Neural cell (in vitro differentiated cells): Measurements from ENCODE around the gene OCIAD1.

Experiments
- EP300 ChIP-seq: fragments of 450-650 bp; conservative IDR thresholded peaks from 2 replicates; pipeline ENCODE4 v1.6.1; 2014; ENCODE audit warnings: antibody characterized with exemption, mild to moderate bottlenecking, moderate library complexity; ENCODE audit not compliant: poor library complexity, severe bottlenecking
- EZH2 ChIP-seq: fragments of 200-600, 300-800 bp; shearing (Covaris generic), sonication (generic); IDR thresholded peaks from 2 replicates; pipeline ENCODE4 v1.6.1; 2014; ENCODE audit warnings: antibody characterized with exemption, low read length, borderline replicate concordance, mild to moderate bottlenecking; ENCODE audit not compliant: insufficient read depth, poor library complexity, severe bottlenecking
- MXI1 ChIP-seq: fragments of 450-650 bp; conservative IDR thresholded peaks from 2 replicates; pipeline ENCODE4 v1.6.1; 2014; ENCODE audit warnings: antibody characterized with exemption, mild to moderate bottlenecking; ENCODE audit not compliant: poor library complexity, severe bottlenecking
- POLR2AphosphoS5 ChIP-seq: IDR thresholded peaks from 2 replicates; pipeline ENCODE4 v1.6.1; 2012
- RAD21 ChIP-seq: fragments of 450-650 bp; conservative IDR thresholded peaks from 2 replicates; pipeline ENCODE4 v1.6.1; 2014; ENCODE audit warnings: antibody characterized with exemption, mild to moderate bottlenecking, moderate library complexity
- SMC3 ChIP-seq: fragments of 450-650 bp; conservative IDR thresholded peaks from 2 replicates; pipeline ENCODE4 v1.6.1; 2014; ENCODE audit warnings: antibody characterized with exemption, mild to moderate bottlenecking, moderate library complexity; ENCODE audit not compliant: poor library complexity
- TAF1 ChIP-seq: IDR thresholded peaks from 2 replicates; pipeline ENCODE4 v1.6.1; 2012; ENCODE audit warnings: low read depth
- TF ChIP-seq, protein P1 (sequence below): fragments of 450-650 bp; IDR thresholded peaks from 2 replicates; pipeline ENCODE4 v1.5.1; 2014; ENCODE audit warnings: antibody characterized with exemption, mild to moderate bottlenecking, moderate library complexity; ENCODE audit not compliant: poor library complexity, severe bottlenecking
- TF ChIP-seq, protein P2 (sequence below): IDR thresholded peaks from 2 replicates; pipeline ENCODE4 v1.6.1; 2012; ENCODE audit warnings: borderline replicate concordance

DNA sequence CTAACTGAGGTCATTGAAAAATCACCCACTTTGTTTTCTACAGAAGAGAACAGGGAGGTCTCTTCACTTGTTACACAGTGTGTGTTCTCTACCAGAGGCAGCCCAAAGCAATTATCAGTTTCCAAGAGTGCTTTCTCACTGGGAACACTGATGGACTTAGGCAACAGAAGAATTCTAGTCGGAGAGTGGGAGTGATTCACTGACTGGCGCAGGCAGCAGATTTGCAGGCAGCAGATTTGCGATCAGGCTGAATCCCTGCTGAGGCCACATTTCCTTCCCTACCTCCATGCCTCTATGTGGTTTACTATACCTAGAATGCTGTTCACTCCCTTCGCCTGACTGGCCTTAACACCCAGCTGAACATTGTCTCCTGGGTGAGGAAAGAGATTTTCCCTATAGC lies 69.1 kb downstream of the OCIAD1 start:
- TF ChIP-seq, protein P1, sequence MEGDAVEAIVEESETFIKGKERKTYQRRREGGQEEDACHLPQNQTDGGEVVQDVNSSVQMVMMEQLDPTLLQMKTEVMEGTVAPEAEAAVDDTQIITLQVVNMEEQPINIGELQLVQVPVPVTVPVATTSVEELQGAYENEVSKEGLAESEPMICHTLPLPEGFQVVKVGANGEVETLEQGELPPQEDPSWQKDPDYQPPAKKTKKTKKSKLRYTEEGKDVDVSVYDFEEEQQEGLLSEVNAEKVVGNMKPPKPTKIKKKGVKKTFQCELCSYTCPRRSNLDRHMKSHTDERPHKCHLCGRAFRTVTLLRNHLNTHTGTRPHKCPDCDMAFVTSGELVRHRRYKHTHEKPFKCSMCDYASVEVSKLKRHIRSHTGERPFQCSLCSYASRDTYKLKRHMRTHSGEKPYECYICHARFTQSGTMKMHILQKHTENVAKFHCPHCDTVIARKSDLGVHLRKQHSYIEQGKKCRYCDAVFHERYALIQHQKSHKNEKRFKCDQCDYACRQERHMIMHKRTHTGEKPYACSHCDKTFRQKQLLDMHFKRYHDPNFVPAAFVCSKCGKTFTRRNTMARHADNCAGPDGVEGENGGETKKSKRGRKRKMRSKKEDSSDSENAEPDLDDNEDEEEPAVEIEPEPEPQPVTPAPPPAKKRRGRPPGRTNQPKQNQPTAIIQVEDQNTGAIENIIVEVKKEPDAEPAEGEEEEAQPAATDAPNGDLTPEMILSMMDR, result no peak
- no peak for TF ChIP-seq TAF1
- no peak for TF ChIP-seq SMC3
- no peak for TF ChIP-seq POLR2AphosphoS5
- no peak for TF ChIP-seq EP300
- TF ChIP-seq EZH2, result no peak
- TF ChIP-seq, protein P2, sequence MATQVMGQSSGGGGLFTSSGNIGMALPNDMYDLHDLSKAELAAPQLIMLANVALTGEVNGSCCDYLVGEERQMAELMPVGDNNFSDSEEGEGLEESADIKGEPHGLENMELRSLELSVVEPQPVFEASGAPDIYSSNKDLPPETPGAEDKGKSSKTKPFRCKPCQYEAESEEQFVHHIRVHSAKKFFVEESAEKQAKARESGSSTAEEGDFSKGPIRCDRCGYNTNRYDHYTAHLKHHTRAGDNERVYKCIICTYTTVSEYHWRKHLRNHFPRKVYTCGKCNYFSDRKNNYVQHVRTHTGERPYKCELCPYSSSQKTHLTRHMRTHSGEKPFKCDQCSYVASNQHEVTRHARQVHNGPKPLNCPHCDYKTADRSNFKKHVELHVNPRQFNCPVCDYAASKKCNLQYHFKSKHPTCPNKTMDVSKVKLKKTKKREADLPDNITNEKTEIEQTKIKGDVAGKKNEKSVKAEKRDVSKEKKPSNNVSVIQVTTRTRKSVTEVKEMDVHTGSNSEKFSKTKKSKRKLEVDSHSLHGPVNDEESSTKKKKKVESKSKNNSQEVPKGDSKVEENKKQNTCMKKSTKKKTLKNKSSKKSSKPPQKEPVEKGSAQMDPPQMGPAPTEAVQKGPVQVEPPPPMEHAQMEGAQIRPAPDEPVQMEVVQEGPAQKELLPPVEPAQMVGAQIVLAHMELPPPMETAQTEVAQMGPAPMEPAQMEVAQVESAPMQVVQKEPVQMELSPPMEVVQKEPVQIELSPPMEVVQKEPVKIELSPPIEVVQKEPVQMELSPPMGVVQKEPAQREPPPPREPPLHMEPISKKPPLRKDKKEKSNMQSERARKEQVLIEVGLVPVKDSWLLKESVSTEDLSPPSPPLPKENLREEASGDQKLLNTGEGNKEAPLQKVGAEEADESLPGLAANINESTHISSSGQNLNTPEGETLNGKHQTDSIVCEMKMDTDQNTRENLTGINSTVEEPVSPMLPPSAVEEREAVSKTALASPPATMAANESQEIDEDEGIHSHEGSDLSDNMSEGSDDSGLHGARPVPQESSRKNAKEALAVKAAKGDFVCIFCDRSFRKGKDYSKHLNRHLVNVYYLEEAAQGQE, result no peak
- TF ChIP-seq RAD21, result no peak
- TF ChIP-seq MXI1, result no peak
